Activated T-cell treated with anti-CD3 and anti-CD28 coated beads for 1 hour (primary cell): ENCODE data around the gene CDK16.

Experiments
- DNase-seq: peaks from one replicate; pipeline ENCODE4 v3.0.0-alpha.2; 2020; ENCODE audit warnings: low read depth

CDK16 gene

GRCh38 chrX:47186096-47186740 lies 32.3 kb upstream of the CDK16 start:
- DNase-seq = no peak

GRCh38 chrX:47187106-47187677 lies 31.3 kb upstream of the CDK16 start:
- no peak for DNase-seq

- DNase-seq = no peak
These were observed 28.6 kb upstream of the CDK16 start for GRCh38 chrX:47189906-47190305.

- DNase-seq = peak; percentile 56
These were observed 27.8 kb upstream of the CDK16 start for GRCh38 chrX:47190445-47191269.

- DNase-seq = peak; percentile 20
These were observed 27.1 kb upstream of the CDK16 start for GRCh38 chrX:47191331-47191730.

- no peak for DNase-seq
These were observed 26.6 kb upstream of the CDK16 start for GRCh38 chrX:47191806-47192401.

GRCh38 chrX:47193475-47194193 lies 24.8 kb upstream of the CDK16 start, which contains the start of gene UBA1:
Gene UBA1, plus strand, starts transcription at chrX:47193829. Its CDS starts 4,974 bp downstream, at chrX:47198803.
- DNase-seq = peak; percentile 86

GRCh38 chrX:47194194-47194787 lies 24.2 kb upstream of the CDK16 start:
- DNase-seq = no peak

GRCh38 chrX:47196098-47196497 lies 22.4 kb upstream of the CDK16 start:
- DNase-seq = no peak

- no peak for DNase-seq
These were observed 21.0 kb upstream of the CDK16 start for GRCh38 chrX:47197526-47197925.

GRCh38 chrX:47198026-47198686 lies 20.3 kb upstream of the CDK16 start:
- no peak for DNase-seq

GRCh38 chrX:47198687-47199080 lies 19.8 kb upstream of the CDK16 start:
- DNase-seq = no peak

- DNase-seq = no peak
These were observed 19.2 kb upstream of the CDK16 start for GRCh38 chrX:47199286-47199685.

- DNase-seq = no peak
These were observed 17.9 kb upstream of the CDK16 start for GRCh38 chrX:47200385-47201150.

GRCh38 chrX:47201345-47201944 lies 17.0 kb upstream of the CDK16 start:
- DNase-seq = no peak

- DNase-seq = no peak
These were observed 16.2 kb upstream of the CDK16 start for GRCh38 chrX:47202316-47202715.

GRCh38 chrX:47202877-47203276 lies 15.6 kb upstream of the CDK16 start:
- no peak for DNase-seq

GRCh38 chrX:47204970-47205369 lies 13.5 kb upstream of the CDK16 start:
- DNase-seq = no peak

- no peak for DNase-seq
These were observed 12.2 kb upstream of the CDK16 start for GRCh38 chrX:47206316-47206715.

GRCh38 chrX:47208108-47208507 lies 10.4 kb upstream of the CDK16 start:
- no peak for DNase-seq
